Upper lobe of right lung (tissue), 1 donor: Measurements from ENCODE around the gene ABCC2. TPM values are rescaled to one million over a fixed set of nuclear protein-coding genes. Genes with fewer than 3 reads are reported as not detected.

Experiments used
- ATAC-seq: fragments of 200-7000 bp; cut with Tn5 transposase; one replicate; pipeline ENCODE4 v1.9.1; 2020; ENCODE audit warnings: mild to moderate bottlenecking, moderate library complexity
- DNase-seq: peaks from one replicate; pipeline ENCODE4 v3.0.0-alpha.2; 2020
- H3K27ac ChIP-seq: fragments of 200-600 bp; one replicate; pipeline ENCODE4 v1.8.0; 2022
- H3K27me3 ChIP-seq: fragments of 200-600 bp; one replicate; pipeline ENCODE4 v1.8.0; 2022; ENCODE audit warnings: mild to moderate bottlenecking
- H3K36me3 ChIP-seq: fragments of 200-600 bp; one replicate; pipeline ENCODE4 v1.8.0; 2022
- H3K4me1 ChIP-seq: fragments of 200-600 bp; one replicate; pipeline ENCODE4 v1.8.0; 2022
- H3K4me3 ChIP-seq: fragments of 200-600 bp; one replicate; pipeline ENCODE4 v1.8.0; 2022; ENCODE audit warnings: mild to moderate bottlenecking
- H3K9me3 ChIP-seq: fragments of 200-600 bp; one replicate; pipeline ENCODE4 v1.8.0; 2022
- intact Hi-C: fragments of 100-400 bp; cut with DNase I; formaldehyde crosslinking; loops from one replicate; pipeline ENCODE4 v1.11.0; 2022
- total RNA-seq: library from RNA; stranded (reverse); fragmentation: NEBNext Ultra II Directional; extraction: Animal tissue kit (Norgen Biotek cat#: 25700); gene quantifications from one replicate; pipeline ENCODE4 v1.2.1, GENCODE V29; 2021
- TF ChIP-seq, protein P1 (sequence below): fragments of 200-600 bp; IDR thresholded peaks from one replicate; pipeline ENCODE4 v1.8.0; 2022; ENCODE audit warnings: antibody characterized with exemption
- donor health status: DM: no; HTN: yes; CAD: no; lungs with severe emphysema.

The ABCC2 gene
- total RNA-seq, 1 donor from 2014 or later, result 1.1 TPM

- ATAC-seq (no peak), DNase-seq (no peak)
- TF ChIP-seq, protein P1, sequence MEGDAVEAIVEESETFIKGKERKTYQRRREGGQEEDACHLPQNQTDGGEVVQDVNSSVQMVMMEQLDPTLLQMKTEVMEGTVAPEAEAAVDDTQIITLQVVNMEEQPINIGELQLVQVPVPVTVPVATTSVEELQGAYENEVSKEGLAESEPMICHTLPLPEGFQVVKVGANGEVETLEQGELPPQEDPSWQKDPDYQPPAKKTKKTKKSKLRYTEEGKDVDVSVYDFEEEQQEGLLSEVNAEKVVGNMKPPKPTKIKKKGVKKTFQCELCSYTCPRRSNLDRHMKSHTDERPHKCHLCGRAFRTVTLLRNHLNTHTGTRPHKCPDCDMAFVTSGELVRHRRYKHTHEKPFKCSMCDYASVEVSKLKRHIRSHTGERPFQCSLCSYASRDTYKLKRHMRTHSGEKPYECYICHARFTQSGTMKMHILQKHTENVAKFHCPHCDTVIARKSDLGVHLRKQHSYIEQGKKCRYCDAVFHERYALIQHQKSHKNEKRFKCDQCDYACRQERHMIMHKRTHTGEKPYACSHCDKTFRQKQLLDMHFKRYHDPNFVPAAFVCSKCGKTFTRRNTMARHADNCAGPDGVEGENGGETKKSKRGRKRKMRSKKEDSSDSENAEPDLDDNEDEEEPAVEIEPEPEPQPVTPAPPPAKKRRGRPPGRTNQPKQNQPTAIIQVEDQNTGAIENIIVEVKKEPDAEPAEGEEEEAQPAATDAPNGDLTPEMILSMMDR, result no peak
- H3K9me3 ChIP-seq, result no peaks in the 10 kb centered on the region
- H3K36me3 ChIP-seq, result peaks cover 51% of the 10 kb centered on the region
- H3K4me1 ChIP-seq, result peaks cover 2% of the 10 kb centered on the region
- intact Hi-C loops, result no loop called here
- H3K27ac ChIP-seq, result no peak overlapping the region
- no peaks in the 10 kb centered on the region for H3K27me3 ChIP-seq
- H3K4me3 ChIP-seq, result no peak overlapping the region
These were observed 93.0 kb downstream of the ABCC2 start for GRCh38 chr10:99875473-99875872.

DNA sequence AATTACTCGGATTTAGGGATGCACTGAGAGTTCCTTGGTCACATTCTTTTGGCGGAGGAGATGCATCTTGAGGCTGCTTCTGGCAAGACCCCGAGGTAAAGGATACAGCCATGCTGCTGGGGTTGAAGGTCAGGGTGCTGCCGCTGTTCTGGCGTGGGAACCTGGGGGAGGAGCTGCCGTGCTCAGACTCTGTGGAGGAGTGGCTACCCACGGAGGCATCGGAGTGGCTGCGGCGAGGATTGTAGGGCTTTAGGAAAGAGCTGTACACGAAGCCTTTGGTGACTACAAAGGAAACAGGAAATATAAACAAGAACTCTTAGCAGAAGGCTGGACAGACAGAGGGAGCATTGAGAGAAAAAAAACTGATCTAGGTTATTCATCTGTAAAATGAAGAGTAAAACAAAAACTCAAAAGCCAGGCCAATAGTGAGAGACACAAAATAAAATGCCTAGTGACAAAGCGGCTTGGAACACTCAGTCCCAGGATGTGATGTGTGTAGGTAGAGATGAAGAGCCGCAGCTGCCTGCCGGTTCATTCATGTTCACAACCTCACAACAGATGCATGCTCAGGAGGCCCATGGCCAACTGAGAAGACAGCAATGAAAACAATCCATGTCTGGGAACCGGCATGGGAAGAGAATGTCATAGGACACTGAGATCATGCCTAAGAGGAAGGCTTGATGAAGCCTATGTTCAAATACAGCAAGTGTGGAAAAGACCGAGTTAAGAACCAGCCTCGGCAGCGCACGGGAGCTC is 97.8 kb downstream of the ABCC2 start:
- Histone ChIP-seq H3K27ac (peak overlapping the region; percentile 32), H3K9me3 (no peaks in the 10 kb centered on the region), H3K27me3 (no peaks in the 10 kb centered on the region), H3K4me1 (peaks cover 4% of the 10 kb centered on the region), H3K4me3 (no peak overlapping the region), H3K36me3 (peaks cover 95% of the 10 kb centered on the region)
- DNase-seq, result no peak
- ATAC-seq, result peak; percentile 59
- intact Hi-C loops, result no loop called here
- TF ChIP-seq, protein P1, result no peak

DNA sequence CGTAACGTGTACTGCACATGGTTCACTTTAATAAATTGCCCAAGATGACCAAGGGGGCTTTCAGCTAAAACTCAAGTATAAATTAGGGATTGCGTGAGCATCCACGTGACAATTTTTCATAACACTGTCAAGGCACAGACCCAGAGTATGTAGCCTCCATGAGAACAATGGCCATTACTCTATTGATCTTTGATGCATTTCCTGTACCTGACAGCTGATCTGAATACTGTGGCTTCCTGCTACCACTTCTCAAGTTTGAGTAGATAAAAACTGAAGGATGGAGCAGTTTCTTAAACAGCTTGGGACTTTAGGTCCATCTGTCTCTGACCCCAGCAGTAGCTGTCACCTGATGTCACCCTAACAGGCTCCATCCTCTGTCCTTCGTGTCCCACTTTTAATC is 98.9 kb downstream of the ABCC2 start:
- no peak overlapping the region for H3K27ac ChIP-seq
- H3K4me1 ChIP-seq, result peaks cover 4% of the 10 kb centered on the region
- H3K9me3 ChIP-seq, result no peaks in the 10 kb centered on the region
- no peaks in the 10 kb centered on the region for H3K27me3 ChIP-seq
- intact Hi-C loops, result no loop called here
- peaks cover 98% of the 10 kb centered on the region for H3K36me3 ChIP-seq
- TF ChIP-seq, protein P1, result no peak
- ATAC-seq (no peak), DNase-seq (no peak)
- no peak overlapping the region for H3K4me3 ChIP-seq

DNA sequence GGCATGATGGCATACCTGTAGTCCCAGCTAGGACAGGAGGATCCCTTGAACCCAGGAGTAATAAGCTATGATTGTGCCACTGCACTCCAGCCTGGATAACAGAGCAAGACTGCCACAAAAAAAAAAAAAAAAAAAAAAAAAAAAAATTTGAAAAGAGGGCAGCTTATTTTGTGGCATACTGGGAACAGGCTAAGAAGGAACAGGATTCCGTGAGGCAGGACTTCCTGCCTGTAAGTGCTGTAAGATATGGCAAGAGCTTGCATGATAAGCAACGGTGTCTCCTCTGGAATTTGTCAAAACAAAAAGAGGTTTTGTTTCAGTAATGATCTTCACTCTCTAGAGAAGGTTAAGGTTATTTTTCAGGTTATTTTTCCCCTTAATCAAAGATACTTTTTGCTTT is 101.1 kb downstream of the ABCC2 start:
- ATAC-seq (no peak), DNase-seq (no peak)
- TF ChIP-seq, protein P1, result no peak
- peaks cover 4% of the 10 kb centered on the region for H3K4me1 ChIP-seq
- intact Hi-C loops, result no loop called here
- H3K4me3 ChIP-seq, result no peak overlapping the region
- H3K27me3 ChIP-seq, result no peaks in the 10 kb centered on the region
- peaks cover 93% of the 10 kb centered on the region for H3K36me3 ChIP-seq
- H3K9me3 ChIP-seq, result no peaks in the 10 kb centered on the region
- H3K27ac ChIP-seq, result no peak overlapping the region

DNA sequence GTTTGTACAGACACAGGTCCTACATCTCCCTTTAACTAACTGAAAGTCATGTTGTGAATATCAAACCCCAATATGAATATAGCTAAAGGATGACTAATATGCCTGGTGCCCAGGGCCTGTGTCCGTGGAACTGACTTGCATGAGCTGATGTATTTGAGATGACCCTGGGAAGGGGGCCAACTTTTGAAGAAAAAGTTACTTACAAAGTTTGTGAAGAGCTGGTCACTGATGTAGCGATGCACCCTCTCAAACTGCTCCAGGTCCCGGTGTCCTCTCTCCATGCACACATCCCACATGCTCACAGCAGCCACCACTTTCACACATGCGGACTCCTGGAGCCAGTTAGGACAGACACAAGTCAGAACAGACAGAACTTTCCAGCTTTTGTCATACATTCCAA is 106.2 kb downstream of the ABCC2 start:
- ATAC-seq (no peak), DNase-seq (no peak)
- H3K4me3 ChIP-seq, result no peak overlapping the region
- no peaks in the 10 kb centered on the region for H3K27me3 ChIP-seq
- no peaks in the 10 kb centered on the region for H3K4me1 ChIP-seq
- TF ChIP-seq, protein P1, result no peak
- H3K27ac ChIP-seq, result no peak overlapping the region
- H3K9me3 ChIP-seq, result no peaks in the 10 kb centered on the region
- H3K36me3 ChIP-seq, result peaks cover 58% of the 10 kb centered on the region
- intact Hi-C loops, result no loop called here
